Adrenal gland (tissue), 12 donors: ENCODE data around the gene LRIG2. TPM values are rescaled to one million over a fixed set of nuclear protein-coding genes. Genes with fewer than 3 reads are reported as not detected.
"Not testable (repeated sequence)": the region's sequence is repeated elsewhere in the genome, so short reads cannot be mapped to it uniquely, and the experiment has no call there.

Experiments
- DNase-seq, 7 donors: peaks; one replicate each; pipeline ENCODE4 v3.0.0-alpha.2; 2019 to 2020
- H3K27ac ChIP-seq, 5 donors: fragments of 200-600 bp; sonication (generic) in 4 of 5; 1 replicate in 3 of 5; 2 replicates in 2 of 5; pipeline versions ENCODE4 v1.5.1 to v1.8.0; 2016 to 2020; ENCODE audit warnings: mild to moderate bottlenecking in 1 of 5
- H3K27me3 ChIP-seq: fragments of 200-600 bp; 2 replicates; pipeline ENCODE4 v1.8.0; 2021
- H3K36me3 ChIP-seq, 2 donors: fragments of 200-600 bp; replicated peaks in 1 of 2; 1 replicate in 1 of 2; 2 replicates in 1 of 2; pipeline versions ENCODE4 v1.5.1 to v1.8.0; 2018 to 2022
- H3K4me1 ChIP-seq, 2 donors: fragments of 200-600 bp; replicated peaks in 1 of 2; 1 replicate in 1 of 2; 2 replicates in 1 of 2; pipeline versions ENCODE4 v1.5.1 to v1.8.0; 2018 to 2021
- H3K4me3 ChIP-seq, 4 donors: fragments of 200-600 bp; sonication (generic) in 3 of 4; one replicate each; pipeline ENCODE4 v1.5.1; 2016 to 2018
- H3K9me3 ChIP-seq, 3 donors: fragments of 200-600 bp; sonication (generic) in 1 of 3; replicated peaks in 1 of 3; 1 replicate in 2 of 3; 2 replicates in 1 of 3; pipeline versions ENCODE4 v1.5.1 to v1.8.0; 2016 to 2021
- POLR2A ChIP-seq, 2 donors: fragments of 450-650 bp; IDR thresholded peaks; one replicate each; pipeline ENCODE4 v1.6.1; 2017; ENCODE audit warnings: antibody characterized with exemption in 2 of 2, mild to moderate bottlenecking in 2 of 2, moderate library complexity in 1 of 2
- WGBS, 4 donors: extraction: QIAGEN DNeasy Blood & Tissue Kit in 2 of 4; methylation state at CpG; one replicate each; pipeline versions ENCODE4 v1.1.5 to v1.1.7; 2013 to 2017; 5-methylcytosine and 5-hydroxymethylcytosine counted together
- intact Hi-C, 2 donors: fragments of 100-400 bp; cut with DNase I; formaldehyde crosslinking; loops; one replicate each; pipeline versions ENCODE4 v1.14.1 to v1.15.0; 2022 to 2023
- polyA plus RNA-seq, 3 donors: library from polyadenylated mRNA; stranded (reverse); fragments of 200-250 nt in 2 of 3; fragments of 350-450 nt in 1 of 3; fragmentation: Illumina TruSeq in 1 of 3; extraction: RNeasy Lipid Tissue Mini Kit (QIAGEN cat#74804) in 1 of 3; gene quantifications; one replicate each; pipeline ENCODE4 v1.2.3, GENCODE V29; 2013 to 2014
- total RNA-seq, 9 donors: library from RNA; depleted of rRNA in 4 of 9; stranded (reverse); fragments of >200 nt in 4 of 9; fragments of 120-200 nt in 1 of 9; fragmentation: NEBNext Ultra II Directional in 1 of 9; extraction: Animal tissue kit (Norgen Biotek cat#: 25700) in 1 of 9; gene quantifications; one replicate each; pipeline versions ENCODE4 v1.1.0 to v1.2.4, GENCODE V29; 2013 to 2023
- TF ChIP-seq, protein P1 (sequence below), 6 experiments: fragments of 450-650 bp in 4 of 6; fragments of 200-600 bp in 2 of 6; sonication (generic) in 1 of 6; IDR thresholded peaks; 1 replicate in 5 of 6; 2 replicates in 1 of 6; pipeline versions ENCODE4 v1.5.1 to v1.8.0; 2016 to 2021; ENCODE audit warnings: antibody characterized with exemption in 6 of 6, mild to moderate bottlenecking in 2 of 6, moderate library complexity in 1 of 6
- donor health status: healthy with polysubstance abuse.
- donor health status: Bipolar disorder and iron deficiency.
- donor health status: DM: yes; HTN: yes; CAD: no.
- donor health status: DM: no; HTN: no; CAD: no.
- donor health status: DM: no; HTN: no; CAD: no.
- donor health status: DM: yes; HTN: yes; CAD: no.

The LRIG2 gene
- total and polyA plus RNA-seq, 12 donors: 3.5 to 117 (median 10.6) TPM

DNA sequence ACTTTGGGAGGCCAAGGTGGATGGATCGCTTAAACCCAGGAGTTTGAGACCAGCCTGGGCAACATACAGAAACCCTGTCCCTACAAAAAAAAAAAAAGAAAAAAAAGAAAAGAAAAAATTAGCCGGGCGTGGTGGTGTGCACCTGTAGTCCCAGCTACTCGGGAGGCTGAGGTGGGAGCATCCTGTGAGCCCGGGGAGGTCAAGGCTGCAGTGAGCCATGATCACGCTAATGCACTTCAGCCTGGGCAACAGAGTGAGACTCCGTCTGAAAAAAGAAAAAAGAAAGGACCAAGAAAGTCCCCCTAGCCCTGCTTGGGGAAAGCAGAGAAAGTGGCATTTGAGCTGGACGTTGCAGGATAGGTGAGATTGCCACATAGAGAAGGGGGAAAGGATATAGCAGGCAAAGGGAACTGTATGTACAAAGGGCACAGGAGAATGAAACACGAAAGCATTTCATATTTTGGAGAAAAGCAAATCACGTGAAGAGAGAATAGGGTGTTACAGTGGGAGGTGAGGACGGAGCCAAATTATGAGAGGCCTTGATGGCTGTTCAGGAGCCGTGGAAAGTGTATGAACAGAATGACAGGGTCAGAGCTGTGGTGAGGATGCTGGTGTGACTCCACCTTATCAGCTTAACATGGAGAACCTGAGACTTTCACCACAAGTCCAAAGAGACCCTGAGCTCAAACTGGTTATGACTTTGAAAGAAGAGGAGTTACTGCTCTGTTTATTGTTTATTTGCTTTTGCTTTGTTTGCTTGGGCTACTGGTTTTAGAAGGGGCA is 19.5 kb upstream of the LRIG2 start:
- WGBS, 4 donors: 85 to 88% (median 86%) methylated on average over 12 of the region's 12 CpGs
- TF ChIP-seq POLR2A (IDR thresholded peaks at IDR 0.05): no peak
- Histone ChIP-seq H3K36me3 (no peaks in the 10 kb centered on the region), H3K4me3 (no peak overlapping the region), H3K27me3 (no peaks in the 10 kb centered on the region), H3K9me3 (no peaks in the 10 kb centered on the region), H3K27ac (no peak overlapping the region), H3K4me1 (no peaks in the 10 kb centered on the region)
- intact Hi-C loops: no loop called here
- DNase-seq: no peak

DNA sequence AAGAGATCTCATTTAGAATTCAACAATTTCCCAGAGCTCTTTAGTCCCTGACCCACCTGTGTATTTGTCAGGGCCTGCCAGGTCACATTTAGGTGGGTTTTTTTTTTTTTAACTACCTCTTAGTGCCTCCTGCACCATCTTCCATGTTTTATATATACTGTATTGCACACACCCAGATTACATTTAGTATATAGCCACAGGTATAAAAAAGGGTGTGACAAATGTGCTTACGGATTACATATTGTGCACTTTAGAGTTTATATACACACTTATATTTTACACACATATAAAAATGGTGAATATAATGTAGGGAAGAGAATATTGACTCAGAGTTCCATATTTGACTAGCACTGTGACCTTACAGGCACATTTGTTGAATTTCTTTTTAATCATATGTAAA is 17.4 kb upstream of the LRIG2 start:
- H3K4me1 ChIP-seq: no peaks in the 10 kb centered on the region
- H3K36me3 ChIP-seq: no peaks in the 10 kb centered on the region
- TF ChIP-seq POLR2A (IDR thresholded peaks at IDR 0.05): no peak
- TF ChIP-seq, protein P1, sequence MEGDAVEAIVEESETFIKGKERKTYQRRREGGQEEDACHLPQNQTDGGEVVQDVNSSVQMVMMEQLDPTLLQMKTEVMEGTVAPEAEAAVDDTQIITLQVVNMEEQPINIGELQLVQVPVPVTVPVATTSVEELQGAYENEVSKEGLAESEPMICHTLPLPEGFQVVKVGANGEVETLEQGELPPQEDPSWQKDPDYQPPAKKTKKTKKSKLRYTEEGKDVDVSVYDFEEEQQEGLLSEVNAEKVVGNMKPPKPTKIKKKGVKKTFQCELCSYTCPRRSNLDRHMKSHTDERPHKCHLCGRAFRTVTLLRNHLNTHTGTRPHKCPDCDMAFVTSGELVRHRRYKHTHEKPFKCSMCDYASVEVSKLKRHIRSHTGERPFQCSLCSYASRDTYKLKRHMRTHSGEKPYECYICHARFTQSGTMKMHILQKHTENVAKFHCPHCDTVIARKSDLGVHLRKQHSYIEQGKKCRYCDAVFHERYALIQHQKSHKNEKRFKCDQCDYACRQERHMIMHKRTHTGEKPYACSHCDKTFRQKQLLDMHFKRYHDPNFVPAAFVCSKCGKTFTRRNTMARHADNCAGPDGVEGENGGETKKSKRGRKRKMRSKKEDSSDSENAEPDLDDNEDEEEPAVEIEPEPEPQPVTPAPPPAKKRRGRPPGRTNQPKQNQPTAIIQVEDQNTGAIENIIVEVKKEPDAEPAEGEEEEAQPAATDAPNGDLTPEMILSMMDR (IDR thresholded peaks at IDR 0.05): no peak
- intact Hi-C loops: no loop called here
- H3K9me3 ChIP-seq: no peaks in the 10 kb centered on the region
- no peaks in the 10 kb centered on the region for H3K27me3 ChIP-seq
- no peak overlapping the region for H3K4me3 ChIP-seq
- no peak for DNase-seq
- no peak overlapping the region for H3K27ac ChIP-seq
- 95 to 100% (median 97%) methylated on average over 1 of the region's 1 CpG for WGBS, 4 donors

DNA sequence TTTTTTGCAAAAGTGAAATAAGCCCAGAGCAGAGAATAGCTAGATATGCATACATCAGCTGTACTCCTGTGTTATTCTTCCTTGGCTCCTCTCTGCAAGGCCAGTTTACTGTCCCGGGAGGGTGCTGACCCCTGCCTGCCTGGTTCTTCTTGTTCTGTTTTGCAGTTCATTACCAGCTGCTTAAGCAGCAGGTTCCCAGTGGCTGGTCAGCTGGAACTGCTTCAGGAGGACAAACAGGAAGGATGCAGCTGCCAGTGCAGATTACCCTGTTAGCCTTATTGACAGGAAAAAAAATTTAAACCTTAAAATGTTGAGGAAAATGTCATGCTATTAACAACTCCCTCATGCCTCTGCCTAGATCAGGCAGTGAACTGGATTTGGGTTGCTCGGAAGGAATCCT is 16.0 kb upstream of the LRIG2 start:
- WGBS, 4 donors: 36 to 53% (median 42%) methylated on average over 2 of the region's 2 CpGs
- H3K4me1 ChIP-seq: no peaks in the 10 kb centered on the region
- TF ChIP-seq POLR2A (IDR thresholded peaks at IDR 0.05): no peak
- TF ChIP-seq, protein P1 (IDR thresholded peaks at IDR 0.05): no peak
- no peaks in the 10 kb centered on the region for H3K9me3 ChIP-seq
- H3K4me3 ChIP-seq: no peak overlapping the region
- intact Hi-C loops: no loop called here
- DNase-seq: no peak
- no peaks in the 10 kb centered on the region for H3K36me3 ChIP-seq
- H3K27me3 ChIP-seq: no peaks in the 10 kb centered on the region
- no peak overlapping the region for H3K27ac ChIP-seq

DNA sequence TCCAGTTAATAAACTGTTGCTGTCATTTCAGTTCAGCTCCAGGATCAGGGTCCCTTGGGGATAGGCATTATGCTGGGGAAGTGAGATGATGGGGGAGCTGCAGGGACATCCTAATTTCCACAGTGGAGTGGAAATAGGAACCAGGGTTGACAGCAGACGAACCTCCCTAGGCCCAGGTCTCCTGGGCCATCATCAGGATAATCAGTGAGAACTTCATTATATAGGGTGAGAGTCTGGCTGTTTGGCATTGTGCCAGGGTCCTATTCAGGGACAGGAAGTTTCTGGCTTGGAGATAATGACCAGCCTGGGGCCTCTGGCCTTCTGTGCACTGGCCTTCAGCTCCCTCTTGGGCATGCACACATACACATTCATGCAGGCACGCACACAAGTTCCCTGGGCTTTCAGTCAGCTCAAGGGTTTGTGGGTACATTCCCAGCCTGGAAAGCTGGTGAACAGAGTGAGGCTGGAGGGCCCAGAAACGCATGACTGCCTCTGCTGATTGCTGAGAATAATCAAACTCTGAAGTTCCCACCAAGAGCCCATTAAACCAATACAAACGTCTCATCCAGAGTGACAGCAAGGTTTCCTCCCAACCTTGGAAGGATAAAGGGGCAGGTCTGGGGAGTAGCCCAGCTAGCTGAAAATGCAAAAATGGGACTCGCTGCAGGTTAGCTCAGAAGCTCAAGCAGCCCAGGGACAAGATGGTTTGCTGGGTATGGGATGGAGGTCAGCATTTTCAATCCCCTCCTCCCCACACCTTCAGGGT is 13.9 kb upstream of the LRIG2 start:
- Histone ChIP-seq H3K9me3 (no peaks in the 10 kb centered on the region), H3K27me3 (no peaks in the 10 kb centered on the region), H3K4me3 (no peak overlapping the region), H3K27ac (peak overlapping the region in 1 of 5 donors; percentile 0), H3K36me3 (no peaks in the 10 kb centered on the region), H3K4me1 (no peaks in the 10 kb centered on the region)
- intact Hi-C loops: no loop called here
- TF ChIP-seq, protein P1 (IDR thresholded peaks at IDR 0.05): no peak
- TF ChIP-seq POLR2A (IDR thresholded peaks at IDR 0.05): no peak
- 63 to 84% (median 71%) methylated on average over 4 to 5 of the region's 5 CpGs for WGBS, 4 donors
- peak in 4 of 7 donors; percentile 16 to 55 (median 26) for DNase-seq

DNA sequence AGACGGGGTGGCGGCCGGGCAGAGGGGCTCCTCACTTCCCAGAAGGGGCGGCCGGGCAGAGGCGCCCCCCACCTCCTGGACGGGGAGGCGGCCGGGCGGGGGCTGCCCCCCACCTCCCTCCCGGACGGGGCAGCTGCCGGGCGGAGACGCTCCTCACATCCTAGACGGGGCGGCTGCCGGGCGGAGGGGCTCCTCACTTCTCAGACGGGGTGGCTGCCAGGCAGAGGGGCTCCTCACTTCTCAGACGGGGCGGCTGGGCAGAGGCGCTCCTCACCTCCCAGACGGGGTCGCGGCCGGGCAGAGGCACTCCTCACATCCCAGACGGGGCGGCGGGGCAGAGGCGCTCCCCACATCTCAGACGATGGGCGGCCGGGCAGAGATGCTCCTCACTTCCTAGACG is 9.5 kb upstream of the LRIG2 start:
- DNase-seq, H3K36me3 ChIP-seq, H3K4me3 ChIP-seq, H3K27me3 ChIP-seq, H3K27ac ChIP-seq, intact Hi-C loops, H3K4me1 ChIP-seq, H3K9me3 ChIP-seq: not testable (repeated sequence)
- 95 to 99% (median 97%) methylated on average over 16 to 34 of the region's 35 CpGs; no CpG with 5 or more reads in 1 of the 4 donors for WGBS, 4 donors
